Type B pancreatic cell (in vitro differentiated cells): ENCODE results near the gene MCOLN1. TPM values are rescaled to one million over a fixed set of nuclear protein-coding genes. Genes with fewer than 3 reads are reported as not detected.
A peak's percentile ranks its signal among the peaks of the same experiment; 100 is the strongest.
"Not testable (repeated sequence)": the region's sequence is repeated elsewhere in the genome, so short reads cannot be mapped to it uniquely, and the experiment has no call there.

Experiments used
- DNase-seq: peaks from one replicate; pipeline ENCODE4 v3.0.0; 2021; ENCODE audit warnings: mixed read lengths; ENCODE audit not compliant: unreplicated experiment; ENCODE audit errors: extremely low spot score
- H3K27ac Mint-ChIP-seq: 2 replicates; pipeline ENCODE4 v1.8.0; 2021; ENCODE audit warnings: mild to moderate bottlenecking, mixed read lengths
- H3K27me3 Mint-ChIP-seq: 2 replicates; pipeline ENCODE4 v1.8.0; 2021; ENCODE audit warnings: mixed read lengths
- H3K36me3 Mint-ChIP-seq: 2 replicates; pipeline ENCODE4 v1.8.0; 2021; ENCODE audit warnings: mixed read lengths
- H3K4me1 Mint-ChIP-seq: one replicate; pipeline ENCODE4 v1.8.0; 2021; ENCODE audit warnings: mixed read lengths; ENCODE audit not compliant: unreplicated experiment
- H3K4me3 Mint-ChIP-seq: 2 replicates; pipeline ENCODE4 v1.8.0; 2021; ENCODE audit warnings: mild to moderate bottlenecking, mixed read lengths
- H3K9me3 Mint-ChIP-seq: 2 replicates; pipeline ENCODE4 v1.8.0; 2021; ENCODE audit warnings: mixed read lengths
- CTCF ChIP-seq: fragments of 200-600 bp; sonication (generic); conservative IDR thresholded peaks from 2 replicates; pipeline ENCODE4 v1.5.0; 2021; ENCODE audit warnings: antibody characterized with exemption, mild to moderate bottlenecking
- total RNA-seq: library from RNA; stranded (reverse); gene quantifications from 2 replicates; pipeline ENCODE4 v1.2.1, GENCODE V29; 2021; ENCODE audit warnings: low replicate concordance

MCOLN1 gene
- total RNA-seq, 1 donor from 2014 or later, result 24.0 TPM

- Mint-ChIP-seq H3K4me3 (peak overlapping the region; percentile 97), H3K27ac (peak overlapping the region; percentile 94)
Observed at GRCh38 chr19:7533925-7534480, 11.6 kb downstream of the MCOLN1 start.

GRCh38 chr19:7534531-7535046, 12.2 kb downstream of the MCOLN1 start:
- Mint-ChIP-seq H3K27ac (peak overlapping the region; percentile 94), H3K9me3 (no peaks in the 10 kb centered on the region), H3K4me3 (peak overlapping the region; percentile 97), H3K36me3 (peaks cover 4% of the 10 kb centered on the region), H3K27me3 (no peaks in the 10 kb centered on the region), H3K4me1 (peaks cover 4% of the 10 kb centered on the region)
- TF ChIP-seq CTCF, result no peak
- DNase-seq, result no peak

More at GRCh38 chr19:7533925-7534480, 11.6 kb downstream of the MCOLN1 start:
- Mint-ChIP-seq H3K4me1 (peaks cover 4% of the 10 kb centered on the region), H3K9me3 (no peaks in the 10 kb centered on the region), H3K36me3 (peaks cover 4% of the 10 kb centered on the region), H3K27me3 (no peaks in the 10 kb centered on the region)
- no peak for TF ChIP-seq CTCF
- DNase-seq, result no peak

- Mint-ChIP-seq H3K9me3 (no peaks in the 10 kb centered on the region), H3K4me3 (peak within 1 kb of the TSS; percentile 97), H3K27me3 (no peaks in the 10 kb centered on the region), H3K4me1 (peaks cover 4% of the 10 kb centered on the region), H3K27ac (peak within 1 kb of the TSS; percentile 94), H3K36me3 (peaks cover 4% of the 10 kb centered on the region)
- TF ChIP-seq CTCF, result no peak
- peak; percentile 95 for DNase-seq
Observed at GRCh38 chr19:7535047-7535997, 12.9 kb downstream of the MCOLN1 start, which contains the start of gene PNPLA6. PNPLA6 (plus strand) TSS chr19:7535717; CDS start chr19:7535789, 72 bp downstream.

GRCh38 chr19:7535998-7536695, 13.7 kb downstream of the MCOLN1 start:
- H3K36me3 Mint-ChIP-seq, result peaks cover 4% of the 10 kb centered on the region
- H3K27ac Mint-ChIP-seq, result peak overlapping the region; percentile 58
- H3K27me3 Mint-ChIP-seq, result no peaks in the 10 kb centered on the region
- peak overlapping the region; percentile 97 for H3K4me3 Mint-ChIP-seq
- TF ChIP-seq CTCF, result no peak
- peaks cover 4% of the 10 kb centered on the region for H3K4me1 Mint-ChIP-seq
- DNase-seq, result no peak
- no peaks in the 10 kb centered on the region for H3K9me3 Mint-ChIP-seq

GRCh38 chr19:7538990-7539389, 16.6 kb downstream of the MCOLN1 start:
- not testable (repeated sequence) for H3K4me1 Mint-ChIP-seq, H3K36me3 Mint-ChIP-seq, H3K27me3 Mint-ChIP-seq, H3K9me3 Mint-ChIP-seq, H3K4me3 Mint-ChIP-seq, DNase-seq, H3K27ac Mint-ChIP-seq
